Measurements from ENCODE around the gene HAUS7. TPM values are rescaled to one million over a fixed set of nuclear protein-coding genes. Genes with fewer than 3 reads are reported as not detected.

HAUS7 gene
- total RNA-seq, 1 donor from 2014 or later = 60.3 TPM

GRCh38 chrX:153448556-153449367 lies 21.6 kb downstream of the HAUS7 start:
- peaks cover 3% of the 10 kb centered on the region for H3K36me3 Mint-ChIP-seq (ENCODE audit: unreplicated experiment)
- no peak for DNase-seq (ENCODE audit: extremely low spot score, unreplicated experiment)
- no peak overlapping the region for H3K27ac Mint-ChIP-seq (ENCODE audit: unreplicated experiment)
- no peaks in the 10 kb centered on the region for H3K4me1 Mint-ChIP-seq (ENCODE audit: unreplicated experiment)
- no peak overlapping the region for H3K4me3 Mint-ChIP-seq (ENCODE audit: unreplicated experiment)
- no peaks in the 10 kb centered on the region for H3K9me3 Mint-ChIP-seq (ENCODE audit: unreplicated experiment)
- H3K27me3 Mint-ChIP-seq (ENCODE audit: unreplicated experiment) = no peaks in the 10 kb centered on the region
- TF ChIP-seq, protein P1, sequence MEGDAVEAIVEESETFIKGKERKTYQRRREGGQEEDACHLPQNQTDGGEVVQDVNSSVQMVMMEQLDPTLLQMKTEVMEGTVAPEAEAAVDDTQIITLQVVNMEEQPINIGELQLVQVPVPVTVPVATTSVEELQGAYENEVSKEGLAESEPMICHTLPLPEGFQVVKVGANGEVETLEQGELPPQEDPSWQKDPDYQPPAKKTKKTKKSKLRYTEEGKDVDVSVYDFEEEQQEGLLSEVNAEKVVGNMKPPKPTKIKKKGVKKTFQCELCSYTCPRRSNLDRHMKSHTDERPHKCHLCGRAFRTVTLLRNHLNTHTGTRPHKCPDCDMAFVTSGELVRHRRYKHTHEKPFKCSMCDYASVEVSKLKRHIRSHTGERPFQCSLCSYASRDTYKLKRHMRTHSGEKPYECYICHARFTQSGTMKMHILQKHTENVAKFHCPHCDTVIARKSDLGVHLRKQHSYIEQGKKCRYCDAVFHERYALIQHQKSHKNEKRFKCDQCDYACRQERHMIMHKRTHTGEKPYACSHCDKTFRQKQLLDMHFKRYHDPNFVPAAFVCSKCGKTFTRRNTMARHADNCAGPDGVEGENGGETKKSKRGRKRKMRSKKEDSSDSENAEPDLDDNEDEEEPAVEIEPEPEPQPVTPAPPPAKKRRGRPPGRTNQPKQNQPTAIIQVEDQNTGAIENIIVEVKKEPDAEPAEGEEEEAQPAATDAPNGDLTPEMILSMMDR (IDR thresholded peaks at IDR 0.05) = no peak

- TF ChIP-seq, protein P1 (IDR thresholded peaks at IDR 0.05) = no peak
- Mint-ChIP-seq H3K4me3 (ENCODE audit: unreplicated experiment) (no peak overlapping the region), H3K9me3 (ENCODE audit: unreplicated experiment) (no peaks in the 10 kb centered on the region), H3K36me3 (ENCODE audit: unreplicated experiment) (peaks cover 3% of the 10 kb centered on the region), H3K4me1 (ENCODE audit: unreplicated experiment) (no peaks in the 10 kb centered on the region), H3K27me3 (ENCODE audit: unreplicated experiment) (no peaks in the 10 kb centered on the region), H3K27ac (ENCODE audit: unreplicated experiment) (no peak overlapping the region)
- DNase-seq (ENCODE audit: extremely low spot score, unreplicated experiment) = no peak
Measured at GRCh38 chrX:153447581-153447960, 22.8 kb downstream of the HAUS7 start.

DNA sequence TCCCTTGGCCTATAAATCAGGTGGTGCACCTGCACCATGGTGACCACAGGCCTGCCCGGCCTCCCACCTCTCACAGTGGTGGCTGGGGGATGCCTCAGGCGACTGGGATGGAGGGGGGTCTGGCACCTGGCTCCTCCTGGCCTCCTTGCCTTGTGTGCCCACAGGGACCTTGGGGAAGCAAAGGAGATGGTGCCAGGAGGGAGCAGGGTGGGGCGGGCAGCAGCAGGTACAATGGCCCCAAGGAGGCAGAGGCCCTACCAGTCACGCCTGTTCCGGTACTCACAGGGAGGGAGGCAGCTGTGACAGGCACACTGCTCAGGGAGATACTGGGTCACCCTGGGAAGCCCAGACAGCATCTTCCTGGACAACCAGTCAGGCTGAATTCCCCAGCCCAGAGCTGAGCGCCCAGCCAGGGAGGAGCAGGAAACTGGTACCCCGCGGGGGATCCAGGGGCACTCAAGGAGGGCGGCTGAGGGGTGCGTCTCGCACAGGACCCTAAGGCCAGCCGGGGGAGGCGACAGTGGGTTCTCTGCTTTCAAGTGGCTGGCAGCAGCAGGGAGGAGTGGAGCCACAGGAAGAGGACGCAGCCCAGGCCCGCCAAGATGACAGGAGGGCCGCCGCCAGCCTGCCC lies 23.3 kb downstream of the HAUS7 start:
- Mint-ChIP-seq H3K9me3 (ENCODE audit: unreplicated experiment) (no peaks in the 10 kb centered on the region), H3K27me3 (ENCODE audit: unreplicated experiment) (no peaks in the 10 kb centered on the region), H3K4me3 (ENCODE audit: unreplicated experiment) (no peak overlapping the region), H3K4me1 (ENCODE audit: unreplicated experiment) (no peaks in the 10 kb centered on the region), H3K36me3 (ENCODE audit: unreplicated experiment) (peaks cover 3% of the 10 kb centered on the region), H3K27ac (ENCODE audit: unreplicated experiment) (no peak overlapping the region)
- TF ChIP-seq, protein P1 (IDR thresholded peaks at IDR 0.05) = no peak
- no peak for DNase-seq (ENCODE audit: extremely low spot score, unreplicated experiment)

DNA sequence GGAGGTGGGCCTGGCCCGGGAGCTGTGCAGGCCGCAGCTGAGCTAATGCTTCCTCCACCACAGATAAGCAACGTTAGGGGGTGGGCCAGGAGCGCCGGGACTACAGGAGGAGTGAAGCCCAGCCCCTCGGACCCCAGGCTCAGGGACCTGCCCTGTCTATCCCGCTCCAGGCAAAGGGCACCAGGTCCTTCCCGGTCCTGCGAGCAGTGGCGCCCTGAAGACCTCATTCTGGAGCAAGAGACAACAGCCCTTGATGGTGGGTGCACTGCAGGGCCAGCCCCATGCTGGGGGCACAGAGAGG lies 23.8 kb downstream of the HAUS7 start:
- Mint-ChIP-seq H3K9me3 (ENCODE audit: unreplicated experiment) (no peaks in the 10 kb centered on the region), H3K27me3 (ENCODE audit: unreplicated experiment) (no peaks in the 10 kb centered on the region), H3K27ac (ENCODE audit: unreplicated experiment) (no peak overlapping the region), H3K36me3 (ENCODE audit: unreplicated experiment) (peaks cover 3% of the 10 kb centered on the region), H3K4me1 (ENCODE audit: unreplicated experiment) (no peaks in the 10 kb centered on the region), H3K4me3 (ENCODE audit: unreplicated experiment) (no peak overlapping the region)
- TF ChIP-seq, protein P1 (IDR thresholded peaks at IDR 0.05) = no peak
- no peak for DNase-seq (ENCODE audit: extremely low spot score, unreplicated experiment)

- no peak for DNase-seq (ENCODE audit: extremely low spot score, unreplicated experiment)
- H3K27ac Mint-ChIP-seq (ENCODE audit: unreplicated experiment) = no peak within 1 kb of the TSS
- no peaks in the 10 kb centered on the region for H3K4me1 Mint-ChIP-seq (ENCODE audit: unreplicated experiment)
- H3K36me3 Mint-ChIP-seq (ENCODE audit: unreplicated experiment) = peaks cover 2% of the 10 kb centered on the region
- no peaks in the 10 kb centered on the region for H3K27me3 Mint-ChIP-seq (ENCODE audit: unreplicated experiment)
- H3K9me3 Mint-ChIP-seq (ENCODE audit: unreplicated experiment) = no peaks in the 10 kb centered on the region
- no peak within 1 kb of the TSS for H3K4me3 Mint-ChIP-seq (ENCODE audit: unreplicated experiment)
- TF ChIP-seq, protein P1 (IDR thresholded peaks at IDR 0.05) = no peak
Measured at GRCh38 chrX:153445856-153446635, 24.3 kb downstream of the HAUS7 start, which contains the start of gene TREX2. Gene TREX2, minus strand, starts transcription at chrX:153446056. Its CDS starts 626 bp downstream, at chrX:153445430.
